T-helper 1 cell treated with Interleukin-12 subunit alpha and Interleukin-12 subunit beta and Interleukin-4 antibody, amounts not matched to agents 30 ng/mL and 1 ng/mL, for 36 hours (primary cell): ENCODE results near the gene SPEM2. TPM values are rescaled to one million over a fixed set of nuclear protein-coding genes. Genes with fewer than 3 reads are reported as not detected.
"Not testable (repeated sequence)": the region's sequence is repeated elsewhere in the genome, so short reads cannot be mapped to it uniquely, and the experiment has no call there.

Experiments
- intact Hi-C: fragments of 100-400 bp; cut with micrococcal nuclease; formaldehyde crosslinking; loops from one replicate; pipeline ENCODE4 v1.15.1; 2024
- total RNA-seq: library from RNA; stranded (reverse); gene quantifications from 2 replicates; pipeline ENCODE4 v1.2.3, GENCODE V29; 2022

SPEM2 gene
- total RNA-seq, 1 donor from 2014 or later, result not detected

GRCh38 chr17:7468804-7469389, 43.5 kb downstream of the SPEM2 start:
- intact Hi-C loops, result no loop called here

- intact Hi-C loops, result not testable (repeated sequence)
Observed at GRCh38 chr17:7469843-7470242, 44.4 kb downstream of the SPEM2 start.

- intact Hi-C loops, result not testable (repeated sequence)
Observed at GRCh38 chr17:7470457-7470973, 45.1 kb downstream of the SPEM2 start.

- intact Hi-C loops, result no loop called here
Observed at GRCh38 chr17:7471729-7472128, 46.3 kb downstream of the SPEM2 start.

GRCh38 chr17:7474767-7475166, 49.4 kb downstream of the SPEM2 start:
- intact Hi-C loops, result not testable (repeated sequence)

- intact Hi-C loops, result no loop called here
Observed at GRCh38 chr17:7475764-7476422, 50.5 kb downstream of the SPEM2 start.

GRCh38 chr17:7476494-7476893, 51.1 kb downstream of the SPEM2 start:
- intact Hi-C loops, result no loop called here

GRCh38 chr17:7476951-7477350, 51.5 kb downstream of the SPEM2 start:
- intact Hi-C loops, result no loop called here

Other genes with a start within 250 kb of the SPEM2 start
- gene ASGR1, start 246.2 kb upstream of the SPEM2 start, total RNA-seq, result 1.5 and 2.5 TPM in 2 replicates
- gene DLG4, start 205.8 kb upstream of the SPEM2 start, total RNA-seq, result 16.1 and 18.5 TPM in 2 replicates
- gene ACADVL, start 205.7 kb upstream of the SPEM2 start, total RNA-seq, result 479 and 485 TPM in 2 replicates
- 46.8 and 46.9 TPM in 2 replicates for gene DVL2, start 191.1 kb upstream of the SPEM2 start, total RNA-seq
- gene PHF23, start 186.2 kb upstream of the SPEM2 start, total RNA-seq, result 61.5 and 67.3 TPM in 2 replicates
- gene GABARAP, start 183.2 kb upstream of the SPEM2 start, total RNA-seq, result 287 and 288 TPM in 2 replicates
- 167 and 170 TPM in 2 replicates for gene CTDNEP1, start 173.9 kb upstream of the SPEM2 start, total RNA-seq
- gene ELP5, start 173.4 kb upstream of the SPEM2 start, total RNA-seq, result 45.0 and 50.6 TPM in 2 replicates
- gene CLDN7, start 163.1 kb upstream of the SPEM2 start, total RNA-seq, result 0.12 and 0.49 TPM in 2 replicates
- gene SLC2A4, start 143.9 kb upstream of the SPEM2 start, total RNA-seq, result 0.12 TPM in 1 of 2 replicates, not detected in the other
- gene YBX2, start 131.0 kb upstream of the SPEM2 start, total RNA-seq, result 0.39 and 0.63 TPM in 2 replicates
- gene EIF5A, start 118.0 kb upstream of the SPEM2 start, total RNA-seq, result 697 and 698 TPM in 2 replicates
- gene GPS2, start 110.3 kb upstream of the SPEM2 start, total RNA-seq, result 88.7 and 90.6 TPM in 2 replicates
- gene NEURL4, start 96.3 kb upstream of the SPEM2 start, total RNA-seq, result 37.2 and 37.7 TPM in 2 replicates
- 693 and 701 TPM in 2 replicates for gene ACAP1, start 89.1 kb upstream of the SPEM2 start, total RNA-seq
- gene KCTD11, start 73.5 kb upstream of the SPEM2 start, total RNA-seq, result 10.2 and 10.3 TPM in 2 replicates
- 0.17 TPM in 1 of 2 replicates, not detected in the other for gene TMEM95, start 70.5 kb upstream of the SPEM2 start, total RNA-seq
- gene TNK1, start 44.5 kb upstream of the SPEM2 start, total RNA-seq, result 1.1 and 1.4 TPM in 2 replicates
- gene PLSCR3, start 31.1 kb upstream of the SPEM2 start, total RNA-seq, result 127 and 139 TPM in 2 replicates
- gene TMEM256, start 21.5 kb upstream of the SPEM2 start, total RNA-seq, result 51.6 and 53.9 TPM in 2 replicates
- 1.5 and 2.1 TPM in 2 replicates for gene NLGN2, start 17.8 kb upstream of the SPEM2 start, total RNA-seq
- 0.22 TPM in 1 of 2 replicates, not detected in the other for gene SPEM1, start 5.3 kb upstream of the SPEM2 start, total RNA-seq
- not detected in 2 replicates for gene SPEM3, start 3.2 kb downstream of the SPEM2 start, total RNA-seq
- 16.0 and 16.3 TPM in 2 replicates for gene TMEM102, start 9.8 kb downstream of the SPEM2 start, total RNA-seq
- gene FGF11, start 13.9 kb downstream of the SPEM2 start, total RNA-seq, result 15.0 and 15.4 TPM in 2 replicates
- 12.5 and 15.4 TPM in 2 replicates for gene CHRNB1, start 19.4 kb downstream of the SPEM2 start, total RNA-seq
- gene ZBTB4, start 54.0 kb downstream of the SPEM2 start, total RNA-seq, result 25.2 and 26.5 TPM in 2 replicates
- gene SLC35G6, start 55.8 kb downstream of the SPEM2 start, total RNA-seq, result not detected in 2 replicates
- 208 and 222 TPM in 2 replicates for gene POLR2A, start 58.8 kb downstream of the SPEM2 start, total RNA-seq
- gene TNFSF12, start 123.4 kb downstream of the SPEM2 start, total RNA-seq, result 79.9 and 96.4 TPM in 2 replicates
- 6.0 and 6.3 TPM in 2 replicates for gene TNFSF13, start 133.1 kb downstream of the SPEM2 start, total RNA-seq
- 55.0 and 58.3 TPM in 2 replicates for gene SENP3, start 136.3 kb downstream of the SPEM2 start, total RNA-seq
- 8.0 TPM in 2 replicates for gene CD68, start 154.0 kb downstream of the SPEM2 start, total RNA-seq
- gene MPDU1, start 158.2 kb downstream of the SPEM2 start, total RNA-seq, result 85.1 and 88.0 TPM in 2 replicates
- gene SOX15, start 164.5 kb downstream of the SPEM2 start, total RNA-seq, result 0.20 and 0.27 TPM in 2 replicates
- 32.6 and 40.1 TPM in 2 replicates for gene FXR2, start 189.3 kb downstream of the SPEM2 start, total RNA-seq
- gene SAT2, start 202.2 kb downstream of the SPEM2 start, total RNA-seq, result 27.4 and 29.0 TPM in 2 replicates
- gene SHBG, start 204.5 kb downstream of the SPEM2 start, total RNA-seq, result not detected in 2 replicates
- gene ATP1B2, start 225.3 kb downstream of the SPEM2 start, total RNA-seq, result 0.22 and 0.37 TPM in 2 replicates